ENCODE measurements around the gene EPHB2.
A peak's percentile ranks its signal among the peaks of the same experiment; 100 is the strongest.
"Not testable (repeated sequence)": the region's sequence is repeated elsewhere in the genome, so short reads cannot be mapped to it uniquely, and the experiment has no call there.

Gene EPHB2

GRCh38 chr1:22915816-22916470 is 205.3 kb downstream of the EPHB2 start:
- DNase-seq (ENCODE audit: low spot score), result no peak

- peak; percentile 10 for DNase-seq (ENCODE audit: low spot score)
Observed at GRCh38 chr1:22916471-22916820, 205.8 kb downstream of the EPHB2 start.

GRCh38 chr1:22917989-22918388 is 207.3 kb downstream of the EPHB2 start:
- DNase-seq (ENCODE audit: low spot score), result no peak

GRCh38 chr1:22918644-22919043 is 208.0 kb downstream of the EPHB2 start:
- no peak for DNase-seq (ENCODE audit: low spot score)

- DNase-seq (ENCODE audit: low spot score), result no peak
Observed at GRCh38 chr1:22919341-22920025, 208.8 kb downstream of the EPHB2 start.

GRCh38 chr1:22920026-22920733 is 209.5 kb downstream of the EPHB2 start:
- no peak for DNase-seq (ENCODE audit: low spot score)

- no peak for DNase-seq (ENCODE audit: low spot score)
Observed at GRCh38 chr1:22920734-22921451, 210.3 kb downstream of the EPHB2 start.

GRCh38 chr1:22921452-22922126 is 210.9 kb downstream of the EPHB2 start:
- no peak for DNase-seq (ENCODE audit: low spot score)

- no peak for DNase-seq (ENCODE audit: low spot score)
Observed at GRCh38 chr1:22922640-22923039, 212.0 kb downstream of the EPHB2 start.

- no peak for DNase-seq (ENCODE audit: low spot score)
Observed at GRCh38 chr1:22925111-22925510, 214.5 kb downstream of the EPHB2 start.

- DNase-seq (ENCODE audit: low spot score), result peak; percentile 72
Observed at GRCh38 chr1:22930240-22930912, 219.7 kb downstream of the EPHB2 start.

- DNase-seq (ENCODE audit: low spot score), result no peak
Observed at GRCh38 chr1:22932803-22933470, 222.3 kb downstream of the EPHB2 start.

GRCh38 chr1:22935433-22935832 is 224.8 kb downstream of the EPHB2 start:
- DNase-seq (ENCODE audit: low spot score), result peak; percentile 41

- DNase-seq (ENCODE audit: low spot score), result no peak
Observed at GRCh38 chr1:22936681-22937080, 226.0 kb downstream of the EPHB2 start.

GRCh38 chr1:22941257-22941656 is 230.6 kb downstream of the EPHB2 start:
- DNase-seq (ENCODE audit: low spot score), result no peak

- DNase-seq (ENCODE audit: low spot score), result no peak
Observed at GRCh38 chr1:22944346-22945055, 233.9 kb downstream of the EPHB2 start.

GRCh38 chr1:22945171-22945570 is 234.5 kb downstream of the EPHB2 start:
- DNase-seq (ENCODE audit: low spot score), result not testable (repeated sequence)

GRCh38 chr1:22949822-22950331 is 239.2 kb downstream of the EPHB2 start:
- no peak for DNase-seq (ENCODE audit: low spot score)

GRCh38 chr1:22951796-22952195 is 241.2 kb downstream of the EPHB2 start:
- no peak for DNase-seq (ENCODE audit: low spot score)

- no peak for DNase-seq (ENCODE audit: low spot score)
Observed at GRCh38 chr1:22952694-22953056, 242.0 kb downstream of the EPHB2 start.

Measured in NAMALWA (cell line).